Raji (cell line): ENCODE results near the gene C16orf74.

Experiments used
- POLR2A ChIP-seq: IDR thresholded peaks from 2 replicates; pipeline ENCODE4 v1.6.1; 2011; ENCODE audit warnings: low read depth, low read length, control low read depth; ENCODE audit not compliant: insufficient read depth

C16orf74 gene

GRCh38 chr16:85665373-85665740 lies 85.5 kb downstream of the C16orf74 start:
- no peak for TF ChIP-seq POLR2A

- no peak for TF ChIP-seq POLR2A
Measured at GRCh38 chr16:85664580-85665372, 86.1 kb downstream of the C16orf74 start.

GRCh38 chr16:85663891-85664321 lies 87.0 kb downstream of the C16orf74 start:
- no peak for TF ChIP-seq POLR2A

- no peak for TF ChIP-seq POLR2A
Measured at GRCh38 chr16:85662976-85663830, 87.7 kb downstream of the C16orf74 start.

- no peak for TF ChIP-seq POLR2A
Measured at GRCh38 chr16:85662482-85662812, 88.4 kb downstream of the C16orf74 start.

GRCh38 chr16:85661740-85662481 lies 89.0 kb downstream of the C16orf74 start:
- TF ChIP-seq POLR2A = no peak

- no peak for TF ChIP-seq POLR2A
Measured at GRCh38 chr16:85660843-85661739, 89.8 kb downstream of the C16orf74 start.

- no peak for TF ChIP-seq POLR2A
Measured at GRCh38 chr16:85659805-85660511, 90.9 kb downstream of the C16orf74 start.

- TF ChIP-seq POLR2A = no peak
Measured at GRCh38 chr16:85659336-85659735, 91.6 kb downstream of the C16orf74 start.

GRCh38 chr16:85658504-85659326 lies 92.2 kb downstream of the C16orf74 start:
- TF ChIP-seq POLR2A = no peak

GRCh38 chr16:85657996-85658395 lies 92.9 kb downstream of the C16orf74 start:
- no peak for TF ChIP-seq POLR2A
